ENCODE results near the gene TACSTD2.

DNA sequence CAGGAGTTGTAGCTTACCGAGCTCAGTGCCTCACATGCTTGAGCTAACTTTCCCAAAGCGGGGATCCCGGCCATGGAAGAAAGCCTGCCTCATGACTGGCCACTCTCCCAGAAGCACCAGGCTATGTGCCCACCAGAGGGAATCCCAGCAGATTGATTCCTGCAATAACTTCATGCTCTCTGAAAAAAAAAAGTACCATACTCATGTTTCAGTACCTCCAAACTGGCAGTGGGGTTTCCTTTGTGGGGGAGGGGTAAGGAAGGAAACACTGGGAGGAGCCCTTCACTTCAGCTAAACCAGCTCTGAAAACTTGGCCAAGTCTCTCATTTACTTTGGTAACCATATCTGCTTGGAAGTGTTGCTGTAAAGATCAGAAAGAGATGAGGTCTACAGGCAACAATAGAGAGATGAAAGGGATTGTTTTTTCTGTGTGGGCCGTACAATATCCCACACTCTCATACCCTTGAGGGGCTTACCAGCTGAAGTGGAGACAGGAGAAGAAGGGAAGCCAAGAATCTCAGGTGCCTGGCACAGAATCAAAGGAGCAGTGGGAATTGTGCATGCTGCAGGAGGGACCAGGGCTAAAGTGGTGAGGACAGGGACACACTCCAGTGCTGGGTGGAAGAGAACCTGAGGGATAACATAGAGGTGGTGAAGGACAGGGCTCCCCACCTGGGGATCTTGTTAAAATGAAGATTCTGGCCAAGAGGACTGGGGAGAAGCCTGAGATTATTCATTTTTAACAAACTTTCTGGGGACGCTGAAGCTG lies 42.4 kb upstream of the TACSTD2 start:
- TF ChIP-seq CTCF (IDR thresholded peaks at IDR 0.05; ENCODE audit: low read depth, low read length, poor library complexity, severe bottlenecking) (no peak), EZH2phosphoT487 (IDR thresholded peaks at IDR 0.05; ENCODE audit: borderline replicate concordance, low read length) (no peak)
